SHP77 (cell line): Measurements from ENCODE around the gene MISP3.

Source experiments
- DNase-seq, 2 experiments: peaks; one replicate each; lab custom pipeline; 2025; lab: John Stamatoyannopoulos, UW

MISP3 gene

DNA sequence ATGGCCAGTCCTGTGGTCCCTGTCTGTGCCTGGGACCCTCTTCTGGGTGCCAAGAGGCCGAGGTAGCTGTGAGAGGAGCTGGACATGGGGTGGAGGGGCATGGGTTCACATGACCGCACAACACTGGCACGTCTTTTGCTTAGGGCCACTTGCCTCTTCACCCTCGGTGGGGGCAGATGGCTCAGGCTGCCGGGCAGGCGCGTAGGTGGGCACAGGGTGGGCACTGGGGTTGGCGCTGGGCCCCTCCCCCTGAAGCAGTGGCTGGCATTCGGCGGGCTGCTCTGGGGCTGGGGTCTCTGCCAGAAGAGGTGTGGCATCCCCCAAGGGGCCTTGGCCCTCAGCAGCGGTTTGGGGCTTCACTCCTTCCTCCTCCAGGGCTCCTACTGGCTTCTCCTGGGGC lies 19.1 kb upstream of the MISP3 start:
- no peak for DNase-seq

DNA sequence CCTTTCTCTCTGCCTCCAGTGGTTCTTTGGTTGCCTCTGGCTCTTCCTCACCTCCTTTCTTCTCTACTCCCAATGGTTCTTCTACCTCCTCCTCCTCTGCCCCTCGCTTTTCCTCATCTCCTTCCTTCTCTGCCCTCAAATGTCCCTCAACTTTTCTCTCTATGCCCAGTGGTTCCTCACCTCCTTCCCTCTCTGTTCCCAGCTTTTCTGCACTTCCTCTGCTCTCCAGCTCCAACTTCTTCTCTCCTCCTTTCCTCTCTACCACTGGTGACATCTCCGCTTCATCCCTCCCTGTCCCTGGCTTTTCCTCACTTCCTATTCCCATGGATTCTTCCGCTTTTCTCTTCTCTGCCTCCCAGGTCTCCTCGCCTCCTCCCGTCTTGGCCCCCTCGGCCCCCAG lies 18.5 kb upstream of the MISP3 start:
- no peak for DNase-seq

DNA sequence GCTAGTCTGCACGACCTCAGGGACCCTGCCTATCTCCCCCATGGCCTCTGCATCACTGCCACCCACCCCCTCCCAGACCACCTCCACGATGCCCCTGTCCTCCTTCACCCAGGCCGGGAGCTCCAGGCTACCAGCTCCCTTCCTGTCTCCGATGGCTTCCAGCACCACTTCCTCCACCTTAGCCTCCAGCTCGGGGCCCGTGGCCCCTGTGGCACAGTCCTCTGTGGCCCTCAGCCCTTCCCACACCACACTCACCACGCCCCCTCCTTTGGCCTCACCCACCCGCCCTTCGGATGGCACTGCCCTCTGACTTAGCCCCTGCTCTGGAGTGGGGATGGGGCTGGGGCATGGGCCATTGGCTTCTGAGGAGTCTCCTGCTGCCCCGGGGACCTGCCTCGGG lies 17.9 kb upstream of the MISP3 start:
- DNase-seq: no peak

DNA sequence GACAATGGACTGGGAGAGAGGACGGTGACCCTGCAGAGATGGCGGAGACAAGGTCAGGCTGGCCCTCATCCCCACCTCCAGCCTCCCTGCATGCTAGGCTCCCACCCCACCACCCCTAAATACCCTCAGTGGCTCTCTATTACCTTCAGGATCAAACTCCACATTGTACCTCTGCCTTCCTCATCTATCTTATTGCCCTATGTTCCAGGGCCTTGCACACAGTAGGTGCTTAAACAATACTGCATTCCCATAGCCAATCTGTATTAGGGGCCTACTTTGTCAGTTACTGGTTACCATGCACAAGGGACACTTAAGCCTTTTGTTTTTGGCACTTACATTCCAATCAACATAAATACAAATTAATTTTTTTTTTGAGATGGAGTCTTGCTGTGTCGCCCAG lies 17.2 kb upstream of the MISP3 start:
- no peak for DNase-seq

DNA sequence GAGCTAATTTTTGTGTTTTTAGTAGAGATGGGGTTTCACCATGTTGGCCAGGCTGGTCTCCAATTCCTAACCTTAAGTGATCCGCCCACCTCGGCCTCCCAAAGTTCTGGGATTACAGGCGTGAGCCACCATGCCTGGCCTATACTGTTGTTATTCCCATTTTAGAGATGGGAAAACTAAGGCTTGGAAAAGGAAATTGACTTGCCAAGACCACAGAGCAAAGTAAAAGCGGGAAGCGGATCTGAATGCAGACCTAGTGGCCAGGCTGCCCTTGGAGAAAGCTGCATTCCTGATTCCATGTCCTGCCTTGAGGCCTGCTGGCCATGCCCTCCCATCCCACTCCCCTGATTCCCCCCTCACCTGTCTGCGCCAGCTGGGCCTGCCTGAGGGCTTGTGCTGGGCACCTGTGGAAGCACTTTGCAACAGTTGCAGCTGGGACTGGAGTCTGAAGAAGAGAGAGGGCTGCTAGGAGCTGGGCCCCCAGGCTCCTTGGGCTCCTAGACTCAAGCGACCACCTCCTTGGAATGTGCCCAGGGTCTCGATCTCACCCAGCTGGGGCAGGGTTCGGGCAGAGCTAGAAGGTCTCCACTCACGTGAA lies 16.4 kb upstream of the MISP3 start:
- DNase-seq: no peak

DNA sequence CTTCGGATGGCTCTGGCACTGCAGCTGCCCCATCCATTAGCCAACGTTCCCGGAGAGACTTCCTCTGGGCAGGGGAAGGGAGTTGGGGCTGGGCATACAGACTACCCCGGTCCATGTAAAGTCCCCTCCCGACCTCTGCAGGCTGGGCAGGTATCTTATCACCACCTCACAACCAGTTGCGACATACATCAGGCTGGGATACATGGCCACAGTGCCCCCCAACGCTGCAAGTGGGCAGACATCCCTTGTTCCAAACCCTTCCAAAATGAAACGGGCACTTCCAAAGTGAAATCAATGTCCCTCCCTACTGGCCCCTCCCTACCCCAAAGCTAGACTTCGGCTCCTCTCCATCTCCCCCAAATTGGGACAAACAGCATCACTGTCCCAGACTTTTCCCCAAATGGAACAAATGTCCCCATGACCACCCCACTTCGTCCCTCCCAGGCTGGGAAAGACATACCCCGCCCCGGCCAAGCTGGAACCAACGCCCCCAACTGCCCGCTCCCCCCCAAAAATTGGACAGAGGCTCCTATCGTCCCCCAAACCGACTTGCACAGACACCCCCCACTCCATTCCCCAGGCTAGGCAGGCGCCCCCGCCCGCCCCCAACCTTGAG lies 15.7 kb upstream of the MISP3 start:
- DNase-seq: no peak

DNA sequence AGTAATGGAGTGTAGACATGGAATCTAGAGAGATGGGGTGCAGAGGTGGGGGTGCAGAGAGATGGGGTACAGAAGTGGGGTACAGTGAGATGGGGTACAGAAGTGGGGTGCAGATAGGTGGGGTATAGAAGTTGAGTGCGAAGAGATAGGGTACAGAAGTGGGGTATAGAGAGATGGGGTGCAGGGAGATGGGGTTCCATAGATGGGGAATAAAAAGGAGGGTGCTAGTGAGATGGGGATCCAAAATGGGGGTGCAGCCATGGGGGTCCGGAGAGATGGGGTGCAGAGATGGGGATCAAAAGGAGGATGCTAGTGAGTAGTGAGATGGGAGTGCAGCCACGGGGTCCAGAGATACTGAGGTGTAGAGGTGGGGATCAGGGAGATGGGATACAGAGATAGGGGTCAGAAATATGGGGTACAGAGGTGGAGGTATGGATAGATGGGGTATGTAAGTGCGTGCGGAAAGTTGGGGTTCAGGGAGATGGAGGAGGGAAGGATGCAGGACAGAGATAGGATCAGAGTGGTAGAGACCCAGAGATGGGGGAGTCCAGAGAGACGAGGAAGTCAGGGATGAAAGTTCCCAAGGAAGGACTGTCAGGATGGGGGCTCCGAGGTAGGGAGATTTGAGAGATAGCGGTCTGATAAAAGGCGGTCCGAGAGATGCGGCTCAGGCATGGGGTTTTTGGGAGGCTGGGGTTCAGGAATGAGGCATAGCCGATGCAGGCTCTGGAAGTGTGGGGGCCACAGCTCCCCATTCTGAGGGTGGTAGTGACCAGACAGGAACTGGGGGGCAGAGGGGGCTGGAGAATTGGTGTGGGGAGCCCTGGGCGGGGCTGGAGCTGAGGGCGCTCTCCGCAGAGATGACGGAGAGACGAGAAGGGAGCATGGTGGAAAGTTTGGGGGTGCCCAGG lies 14.1 kb upstream of the MISP3 start:
- DNase-seq: no peak

DNA sequence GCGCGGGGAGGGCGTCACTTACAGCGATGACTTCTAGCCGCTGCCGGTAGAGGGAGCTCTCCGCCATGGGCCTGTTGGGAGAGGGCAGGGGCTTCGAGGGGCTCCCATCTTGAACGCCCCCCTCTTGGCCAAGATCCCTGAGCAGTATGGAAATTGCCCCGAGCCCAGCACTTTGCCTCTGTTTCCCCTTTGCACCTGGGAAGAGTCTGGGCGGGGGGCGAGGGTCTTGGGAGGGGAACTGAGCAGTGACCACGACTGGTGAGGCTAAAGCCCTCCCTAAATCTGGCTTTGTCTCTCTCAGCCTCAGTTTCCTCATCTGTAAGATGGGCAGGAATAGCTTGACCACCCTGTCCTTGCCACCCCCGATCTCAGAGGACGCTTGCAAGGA lies 13.5 kb upstream of the MISP3 start:
- DNase-seq: no peak

DNA sequence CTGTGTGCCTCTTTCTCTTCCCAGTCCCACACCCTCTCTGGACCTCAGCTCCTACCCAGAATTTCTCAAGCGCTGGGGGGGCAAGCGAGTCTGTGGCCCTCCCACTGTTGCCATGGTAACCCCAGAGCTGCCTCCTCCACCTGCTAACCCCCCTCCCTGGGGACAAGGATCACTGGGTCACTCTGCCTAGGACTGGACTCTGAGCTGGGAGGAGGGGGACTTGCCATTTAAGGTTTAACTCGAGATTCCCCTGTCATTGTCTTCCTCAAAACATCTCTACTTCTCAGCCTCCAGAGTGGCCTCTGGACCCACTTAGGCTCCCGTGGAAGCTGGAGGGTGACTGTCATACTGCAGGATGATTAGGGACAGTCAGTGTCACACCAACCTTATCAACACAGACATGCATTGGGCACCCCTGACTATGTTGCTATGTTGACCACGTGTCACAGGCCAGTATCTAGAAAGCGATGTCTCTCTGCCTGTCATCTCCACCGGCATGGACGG lies 12.9 kb upstream of the MISP3 start:
- DNase-seq: no peak

DNA sequence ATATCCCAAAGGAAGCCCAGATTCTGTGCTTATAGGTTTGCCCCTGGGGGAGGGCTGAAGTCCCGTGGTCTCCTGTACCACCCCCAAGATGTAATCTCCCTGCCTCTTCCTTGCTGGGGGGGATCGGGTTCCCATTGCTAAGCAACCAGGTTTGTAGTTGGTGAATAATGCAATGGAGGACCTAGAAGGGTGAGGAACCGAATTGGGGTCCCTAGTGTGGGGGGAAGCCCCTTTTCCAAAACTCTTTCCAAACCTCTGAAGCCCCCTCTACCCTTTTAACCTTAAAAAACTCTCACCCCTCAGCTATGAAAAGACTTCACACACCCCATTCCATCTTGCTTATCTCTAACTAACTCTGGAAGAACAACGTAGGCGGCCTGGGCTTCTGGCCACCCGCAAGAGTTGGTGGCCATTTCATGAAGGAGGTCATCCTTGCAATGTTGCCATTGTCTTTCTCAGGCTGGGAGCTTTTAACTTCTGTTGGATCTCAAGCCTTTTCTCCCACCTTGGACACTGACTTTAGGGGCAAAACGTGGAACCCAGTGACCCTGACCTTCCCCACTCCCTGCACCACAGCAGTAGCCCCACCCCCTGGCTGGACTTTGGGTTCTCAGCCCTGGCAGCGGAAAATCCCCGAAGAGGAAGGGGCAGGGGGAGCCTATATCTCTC lies 11.4 kb upstream of the MISP3 start:
- DNase-seq: no peak

DNA sequence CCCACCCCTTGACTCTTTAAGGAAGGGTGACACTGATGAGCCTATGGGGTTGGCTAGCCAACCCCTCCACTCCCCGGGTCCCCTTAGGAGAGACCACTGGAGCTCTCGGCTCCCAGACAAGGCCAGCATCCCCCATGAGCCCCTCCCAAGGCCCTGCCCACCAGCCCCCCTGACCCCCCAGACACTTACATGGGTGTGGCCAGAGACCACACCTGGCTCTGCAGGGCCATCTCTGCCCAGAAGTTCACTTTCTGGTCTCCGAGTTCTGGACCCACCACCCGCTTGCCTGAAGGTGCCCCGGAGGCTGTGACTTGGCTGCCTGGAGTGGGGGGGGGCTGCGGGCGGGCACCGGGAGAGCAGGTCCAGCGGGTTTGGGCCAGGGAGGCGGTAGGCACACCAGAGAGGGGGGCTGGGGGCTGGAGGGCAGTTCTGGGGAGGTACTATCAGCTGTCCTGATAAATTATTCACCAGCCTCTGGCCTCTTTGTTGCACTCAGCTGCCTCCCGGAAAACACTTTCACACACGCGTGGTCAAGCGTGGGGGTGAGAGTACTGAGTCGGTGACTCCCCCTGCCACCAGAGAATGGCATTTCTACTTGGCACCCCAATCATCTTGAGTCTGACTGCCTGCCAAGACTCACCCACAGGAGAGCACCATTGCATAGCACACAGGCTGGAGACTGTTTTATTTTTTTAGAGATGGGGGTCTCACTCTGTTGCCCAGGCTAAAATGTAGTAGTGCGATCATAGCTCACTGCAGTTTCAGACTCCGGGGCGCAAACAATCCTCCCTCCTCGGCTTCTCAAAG lies 10.6 kb upstream of the MISP3 start, which contains the start of gene PALM3:
PALM3 (minus strand) TSS at position 326 of the 807 bp plus-strand sequence; CDS start at position 230, 96 bp downstream.
- no peak for DNase-seq

DNA sequence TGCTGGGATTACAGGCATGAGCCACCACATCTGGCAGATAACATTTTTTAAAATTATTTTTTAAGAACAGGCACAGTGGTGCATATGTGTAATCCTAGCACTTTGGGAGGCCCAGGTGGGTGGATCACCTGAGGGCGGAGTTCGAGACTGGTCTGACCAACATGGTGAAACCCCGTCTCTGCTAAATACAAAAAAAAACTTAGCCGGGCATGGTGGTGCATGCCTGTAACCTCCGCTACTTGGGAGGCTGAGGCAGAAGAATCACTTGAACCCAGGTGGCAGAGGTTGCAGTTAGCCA lies 10.1 kb upstream of the MISP3 start:
- DNase-seq: no peak

DNA sequence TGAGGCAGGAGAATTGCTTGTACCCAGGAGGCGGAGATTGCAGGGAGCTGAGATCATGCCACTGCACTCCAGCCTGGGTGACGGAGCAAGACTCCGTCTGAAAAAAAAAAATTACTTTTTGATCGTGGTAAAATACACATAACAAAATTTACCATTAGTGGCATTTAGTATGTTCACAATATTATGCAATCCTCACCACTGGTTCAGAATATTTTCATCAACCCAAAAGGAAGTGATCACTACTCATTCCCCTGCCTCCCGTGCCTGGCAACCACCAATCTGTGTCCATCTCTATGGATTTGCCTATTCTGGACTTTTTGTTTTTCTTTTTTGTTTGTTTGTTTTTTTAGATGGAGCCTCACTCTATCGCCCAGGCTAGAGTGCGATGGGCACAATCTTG lies 9.5 kb upstream of the MISP3 start:
- DNase-seq: no peak

DNA sequence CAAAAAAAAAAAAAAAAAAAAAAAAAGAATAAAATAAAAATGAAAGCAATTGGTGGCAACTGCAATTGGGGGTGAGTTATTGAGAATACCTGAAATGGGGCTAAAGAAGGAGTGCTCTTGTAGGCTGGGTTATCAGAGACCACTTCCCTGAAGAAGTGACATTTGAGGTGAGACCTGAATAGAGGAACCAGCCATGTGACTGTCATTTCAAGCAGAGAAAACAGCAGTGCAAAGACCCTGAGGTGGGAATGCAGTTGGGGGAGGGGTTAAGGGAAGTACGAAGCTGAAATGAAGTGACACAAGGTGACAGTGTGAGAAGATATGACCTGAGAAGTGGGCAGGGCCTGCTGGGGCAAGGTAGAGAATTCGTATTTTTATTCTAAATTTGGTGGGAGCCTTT lies 6.5 kb upstream of the MISP3 start:
- DNase-seq: no peak

DNA sequence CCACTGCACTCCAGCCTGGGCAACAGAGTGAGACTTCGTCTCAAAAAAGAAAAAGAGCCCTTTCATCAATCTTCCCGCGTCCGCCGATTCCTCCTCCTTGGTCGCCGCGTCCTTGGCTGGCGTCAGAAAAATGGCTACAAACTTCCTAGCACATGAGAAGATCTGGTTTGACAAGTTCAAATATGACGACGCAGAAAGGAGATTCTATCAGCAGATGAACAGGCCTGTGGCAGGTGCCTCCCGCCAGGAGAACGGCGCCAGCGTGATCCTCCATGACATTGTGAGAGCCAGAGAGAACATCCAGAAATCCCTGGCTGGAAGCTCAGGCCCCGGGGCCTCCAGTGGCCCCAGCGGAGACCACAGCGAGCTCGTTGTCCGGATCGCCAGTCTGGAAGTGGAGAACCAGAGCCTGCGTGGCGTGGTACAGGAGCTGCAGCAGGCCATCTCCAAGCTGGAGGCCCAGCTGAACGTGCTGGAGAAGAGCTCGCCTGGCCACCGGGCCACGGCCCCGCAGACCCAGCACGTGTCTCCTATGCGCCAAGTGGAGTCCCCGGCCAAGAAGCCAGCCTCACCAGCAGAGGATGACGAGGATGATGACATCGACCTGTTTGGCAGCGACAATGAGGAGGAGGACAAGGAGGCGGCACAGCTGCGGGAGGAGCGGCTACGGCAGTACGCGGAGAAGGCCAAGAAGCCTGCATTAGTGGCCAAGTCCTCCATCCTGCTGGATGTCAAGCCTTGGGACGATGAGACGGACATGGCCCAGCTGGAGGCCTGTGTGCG lies 2.1 kb upstream of the MISP3 start:
- no peak for DNase-seq

DNA sequence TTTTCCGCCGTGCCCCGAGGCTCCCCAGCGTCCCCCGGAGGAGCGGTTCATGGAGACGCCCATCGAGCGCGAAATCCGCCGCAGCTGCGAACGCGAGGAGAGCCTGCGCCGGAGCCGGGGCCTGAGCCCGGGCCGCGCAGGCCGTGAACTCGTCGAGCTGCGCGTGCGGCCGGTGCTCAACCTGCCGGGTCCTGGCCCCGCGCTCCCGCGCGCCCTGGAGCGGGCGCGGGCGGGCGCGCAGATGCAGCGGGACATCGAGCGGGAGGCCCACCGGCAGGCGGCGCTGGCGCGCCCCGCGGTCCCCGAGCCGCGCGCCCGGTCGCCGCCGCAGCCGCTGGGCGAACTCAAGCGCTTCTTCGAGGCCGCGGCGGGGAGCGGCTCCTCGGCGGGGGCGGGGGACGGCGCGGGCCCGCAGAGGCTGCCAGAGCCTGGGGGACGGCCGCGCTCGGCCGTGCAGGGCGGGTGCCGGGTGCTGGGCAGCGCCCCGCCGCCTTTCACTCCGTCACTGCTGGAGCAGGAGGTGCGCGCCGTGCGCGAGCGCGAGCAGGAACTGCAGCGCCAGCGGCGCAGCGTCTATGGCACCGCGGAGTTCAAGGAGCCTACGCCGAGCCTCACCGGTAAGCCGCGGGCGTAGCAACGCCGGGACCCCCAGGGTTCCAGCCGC lies 807 bp downstream of the MISP3 start:
- DNase-seq: peak; percentile 57 to 81

DNA sequence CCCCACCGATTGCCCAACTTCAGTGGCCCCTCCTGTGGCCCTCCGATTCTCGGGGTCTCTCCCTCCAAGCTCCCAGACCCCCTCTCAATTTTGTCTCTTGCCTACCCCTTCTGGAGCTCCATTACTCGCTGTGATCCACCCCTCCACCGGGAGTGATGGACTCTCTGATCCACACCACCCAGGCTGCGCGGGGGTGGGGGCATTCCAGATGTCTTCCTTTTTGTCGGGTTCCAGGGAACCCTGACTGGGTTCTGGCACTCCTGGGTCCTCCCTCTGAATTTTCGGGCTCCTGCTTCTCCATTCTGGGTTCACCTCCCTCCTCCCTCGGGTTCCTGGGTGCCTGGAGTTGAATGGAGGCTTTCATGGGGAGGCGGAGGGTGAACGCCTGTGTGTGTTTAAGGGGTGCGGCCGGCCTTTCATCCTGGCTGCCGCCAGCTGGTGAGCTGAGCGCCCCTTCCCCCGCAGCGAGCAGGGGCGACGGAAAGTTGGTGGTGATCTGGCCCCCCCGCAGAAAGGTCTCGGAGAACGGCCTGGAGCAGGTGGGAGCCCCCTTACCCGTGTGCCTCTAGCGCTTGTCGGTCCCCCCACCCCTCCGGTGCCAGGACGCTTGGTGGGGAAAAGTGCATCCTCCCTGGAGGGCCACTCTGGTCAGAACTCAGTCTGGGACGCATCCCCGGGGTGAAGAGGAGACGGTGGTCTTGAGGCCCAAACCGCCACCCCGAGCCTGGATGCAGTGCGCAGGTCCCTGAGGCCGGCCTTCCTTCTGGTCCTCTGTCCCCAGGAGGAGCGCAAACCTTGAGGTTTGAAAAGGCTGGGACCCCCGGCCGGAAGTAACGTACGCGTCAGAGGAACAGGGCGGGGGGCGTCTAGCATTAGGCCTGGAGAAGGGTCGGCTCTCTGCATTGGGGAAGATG lies 1.6 kb downstream of the MISP3 start:
- no peak for DNase-seq

DNA sequence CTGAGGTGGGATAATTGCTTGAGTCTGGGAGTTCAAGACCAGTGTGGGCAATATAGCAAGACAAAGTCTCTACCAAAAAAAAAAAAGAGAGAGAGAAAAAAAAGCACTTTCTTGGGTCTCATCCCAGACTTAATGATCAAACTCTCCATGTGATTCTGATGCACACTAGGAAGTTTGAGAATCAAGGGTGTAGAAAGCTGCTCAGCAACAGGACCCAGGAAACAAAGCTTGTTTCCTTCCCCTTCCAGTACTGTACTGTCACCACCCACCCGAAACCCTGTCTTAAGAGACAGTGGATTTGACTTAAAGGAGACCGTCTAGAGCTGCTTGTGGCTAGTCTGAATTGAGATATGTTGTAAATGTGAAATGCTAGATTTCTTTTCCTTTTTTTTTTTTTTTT lies 5.8 kb downstream of the MISP3 start:
- DNase-seq: no peak
